Neuronal stem cell (in vitro differentiated cells): ENCODE data around the gene IMP4.
"Not testable (repeated sequence)": the region's sequence is repeated elsewhere in the genome, so short reads cannot be mapped to it uniquely, and the experiment has no call there.

ENCODE experiments used
- DNase-seq: peaks from one replicate; pipeline ENCODE4 v3.0.0-alpha.2; 2013; ENCODE audit warnings: low spot score
- H2AFZ ChIP-seq: one replicate; pipeline ENCODE4 v1.6.1; 2013; ENCODE audit warnings: mild to moderate bottlenecking, low read length, inconsistent platforms
- H2AK5ac ChIP-seq: 2 replicates; pipeline ENCODE4 v1.6.1; 2013; ENCODE audit warnings: low read depth, mild to moderate bottlenecking, inconsistent platforms, low read length, moderate library complexity, mixed read lengths
- H2BK120ac ChIP-seq: 2 replicates; pipeline ENCODE4 v1.6.1; 2013; ENCODE audit warnings: low read depth, mild to moderate bottlenecking, inconsistent platforms, low read length, moderate library complexity, mixed read lengths
- H2BK12ac ChIP-seq: one replicate; pipeline ENCODE4 v1.6.1; 2013; ENCODE audit warnings: low read length, inconsistent platforms
- H2BK15ac ChIP-seq: 2 replicates; pipeline ENCODE4 v1.6.1; 2013; ENCODE audit warnings: mild to moderate bottlenecking, low read length, inconsistent platforms, mixed read lengths
- H2BK5ac ChIP-seq: one replicate; pipeline ENCODE4 v1.6.1; 2013; ENCODE audit warnings: inconsistent platforms, mild to moderate bottlenecking, low read length, moderate library complexity
- H3K14ac ChIP-seq: one replicate; pipeline ENCODE4 v1.6.1; 2013; ENCODE audit warnings: low read length, inconsistent platforms
- H3K18ac ChIP-seq: 2 replicates; pipeline ENCODE4 v1.6.1; 2013; ENCODE audit warnings: low read length, inconsistent platforms
- H3K23ac ChIP-seq: 2 replicates; pipeline ENCODE4 v1.6.1; 2013; ENCODE audit warnings: low read depth, mild to moderate bottlenecking, mixed read lengths, low read length, inconsistent platforms; ENCODE audit not compliant: poor library complexity
- H3K27ac ChIP-seq: replicated peaks from 3 replicates; pipeline ENCODE4 v1.5.1; 2013; ENCODE audit warnings: low read length, inconsistent platforms
- H3K27me3 ChIP-seq, 3 experiments: 2 replicates each; pipeline ENCODE4 v1.6.1; 2013; ENCODE audit warnings: low read length in 3 of 3, mild to moderate bottlenecking in 2 of 3, inconsistent platforms in 1 of 3, low read depth in 1 of 3, mixed read lengths in 1 of 3, moderate library complexity in 1 of 3; ENCODE audit not compliant: control insufficient read depth in 3 of 3, insufficient read depth in 3 of 3
- H3K36me3 ChIP-seq, 2 donors: replicated peaks in 1 of 2; 2 replicates each; pipeline ENCODE4 v1.6.1; 2013; ENCODE audit warnings: low read length in 2 of 2; ENCODE audit not compliant: control insufficient read depth in 2 of 2, insufficient read depth in 2 of 2
- H3K4ac ChIP-seq: 2 replicates; pipeline ENCODE4 v1.6.1; 2013; ENCODE audit warnings: inconsistent platforms, mild to moderate bottlenecking, low read length, moderate library complexity
- H3K4me1 ChIP-seq, 2 donors: 1 replicate in 1 of 2; 2 replicates in 1 of 2; pipeline ENCODE4 v1.6.1; 2013; ENCODE audit warnings: low read length in 2 of 2, low read depth in 1 of 2; ENCODE audit not compliant: control insufficient read depth in 2 of 2, insufficient read depth in 1 of 2
- H3K4me2 ChIP-seq: one replicate; pipeline ENCODE4 v1.6.1; 2013; ENCODE audit warnings: mild to moderate bottlenecking, low read length, inconsistent platforms; ENCODE audit not compliant: insufficient read depth, poor library complexity, severe bottlenecking
- H3K4me3 ChIP-seq, 2 donors: 2 replicates each; pipeline ENCODE4 v1.5.1; 2013; ENCODE audit warnings: low read length in 2 of 2, mild to moderate bottlenecking in 2 of 2, inconsistent platforms in 1 of 2, moderate library complexity in 1 of 2
- H3K79me1 ChIP-seq: one replicate; pipeline ENCODE4 v1.6.1; 2013; ENCODE audit warnings: low read depth, mild to moderate bottlenecking, inconsistent platforms, low read length, moderate library complexity
- H3K9ac ChIP-seq: one replicate; pipeline ENCODE4 v1.6.1; 2013; ENCODE audit warnings: mild to moderate bottlenecking, low read depth, low read length, inconsistent platforms; ENCODE audit not compliant: poor library complexity
- H3K9me3 ChIP-seq, 2 donors: replicated peaks in 1 of 2; 2 replicates each; pipeline versions ENCODE3 to v1.6.1; 2013; ENCODE audit warnings: low read length in 2 of 2, mild to moderate bottlenecking in 2 of 2, inconsistent platforms in 1 of 2, low read depth in 1 of 2, mixed read lengths in 1 of 2, moderate library complexity in 1 of 2; ENCODE audit not compliant: control insufficient read depth in 2 of 2, insufficient read depth in 1 of 2
- H4K8ac ChIP-seq: one replicate; pipeline ENCODE4 v1.6.1; 2013; ENCODE audit warnings: low read depth, mild to moderate bottlenecking, inconsistent platforms, low read length, moderate library complexity
- H4K91ac ChIP-seq: one replicate; pipeline ENCODE4 v1.6.1; 2013; ENCODE audit warnings: low read length, low read depth, mild to moderate bottlenecking, inconsistent platforms; ENCODE audit not compliant: poor library complexity
- WGBS, 2 donors: extraction: QIAGEN DNeasy Blood & Tissue Kit; methylation state at CpG; one replicate each; pipeline ENCODE4 v1.1.7; 2013; ENCODE audit warnings: missing lambda C conversion rate in 2 of 2, mixed read lengths in 1 of 2; ENCODE audit not compliant: insufficient read length in 2 of 2, insufficient replicate concordance in 1 of 2; ENCODE audit errors: extremely low coverage in 2 of 2; 5-methylcytosine and 5-hydroxymethylcytosine counted together

Gene IMP4

DNA sequence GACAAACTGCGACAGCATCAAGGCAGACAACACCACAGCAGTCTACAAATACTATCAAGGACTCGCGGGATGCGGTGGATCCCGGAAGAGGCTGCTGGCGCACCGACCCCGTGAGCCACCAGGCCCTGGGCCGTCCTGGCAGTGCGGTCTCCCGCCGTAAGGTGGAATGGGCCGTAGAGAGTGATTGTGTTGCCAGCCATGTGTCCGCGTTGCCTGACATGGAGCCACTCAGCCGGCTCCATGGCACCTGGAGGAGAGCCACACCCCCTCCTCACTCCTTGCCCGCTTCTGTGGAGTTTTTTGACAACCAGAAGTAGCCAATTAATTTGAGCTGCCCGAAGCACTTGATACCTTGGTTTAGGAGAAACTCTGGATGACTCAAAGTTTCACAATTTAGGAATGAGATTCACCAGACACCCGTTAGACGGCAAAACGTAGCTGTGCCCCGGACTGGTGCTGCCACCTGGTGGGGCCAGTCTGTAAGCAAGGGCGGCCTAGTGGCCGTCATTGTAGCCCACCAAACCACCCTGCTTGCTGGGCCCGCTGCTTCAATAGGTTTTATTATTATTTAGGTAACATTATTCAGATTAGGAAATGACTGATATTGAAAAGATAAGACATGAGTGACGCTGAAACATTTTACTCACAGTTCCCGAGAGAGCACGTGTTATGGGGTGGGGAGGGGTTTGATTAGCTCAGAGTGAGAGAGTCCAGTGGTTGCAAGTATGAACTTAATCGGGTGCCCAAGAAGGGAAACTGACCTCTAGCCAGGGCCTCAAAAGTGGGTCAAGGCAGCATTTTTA lies 10.2 kb upstream of the IMP4 start:
- H4K91ac ChIP-seq: no peak overlapping the region
- no peak overlapping the region for H4K8ac ChIP-seq
- H3K36me3 ChIP-seq: no peaks in the 10 kb centered on the region
- H3K9me3 ChIP-seq: no peaks in the 10 kb centered on the region
- H3K4me1 ChIP-seq: peaks cover 0 to 5% of the 10 kb centered on the region in 2 donors
- peak; percentile 64 for DNase-seq
- H3K23ac ChIP-seq: peak overlapping the region; percentile 77
- H2AK5ac ChIP-seq: peak overlapping the region; percentile 36
- H3K27me3 ChIP-seq: peaks cover 0 to 18% (median 0%) of the 10 kb centered on the region in 3 experiments
- H2BK12ac ChIP-seq: no peak overlapping the region
- peak overlapping the region; percentile 43 for H3K4me2 ChIP-seq
- no peak overlapping the region for H3K4me3 ChIP-seq
- H3K14ac ChIP-seq: no peak overlapping the region
- H3K18ac ChIP-seq: peak overlapping the region; percentile 65
- H2AFZ ChIP-seq: peak overlapping the region; percentile 76
- no peak overlapping the region for H2BK15ac ChIP-seq
- H2BK5ac ChIP-seq: no peak overlapping the region
- H3K27ac ChIP-seq: no peak overlapping the region
- no peak overlapping the region for H3K4ac ChIP-seq
- H2BK120ac ChIP-seq: no peak overlapping the region
- H3K79me1 ChIP-seq: no peaks in the 10 kb centered on the region
- peak overlapping the region; percentile 64 for H3K9ac ChIP-seq
- no CpG with 5 or more reads among the region's 29 CpGs for WGBS, 2 donors

DNA sequence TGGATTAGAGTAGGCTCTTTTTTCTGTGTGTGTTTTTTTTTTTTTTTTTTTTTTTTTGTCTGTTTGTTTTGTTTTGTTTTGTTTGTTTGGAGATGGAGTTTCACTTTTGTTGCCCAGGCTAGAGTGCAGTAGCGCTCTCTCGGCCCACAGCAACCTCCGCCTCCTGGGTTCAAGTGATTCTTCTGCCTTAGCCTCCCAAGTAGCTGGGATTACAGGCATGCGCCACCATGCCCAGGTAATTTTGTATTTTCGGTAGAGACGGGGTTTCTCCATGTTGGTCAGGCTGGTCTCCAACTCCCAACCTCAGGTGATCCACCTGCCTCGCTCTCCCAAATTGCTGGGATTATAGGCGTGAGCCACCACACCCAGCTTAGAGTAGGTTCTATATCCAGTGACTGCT lies 9.4 kb upstream of the IMP4 start:
- not testable (repeated sequence) for H2AK5ac ChIP-seq, H4K8ac ChIP-seq, H2BK5ac ChIP-seq

DNA sequence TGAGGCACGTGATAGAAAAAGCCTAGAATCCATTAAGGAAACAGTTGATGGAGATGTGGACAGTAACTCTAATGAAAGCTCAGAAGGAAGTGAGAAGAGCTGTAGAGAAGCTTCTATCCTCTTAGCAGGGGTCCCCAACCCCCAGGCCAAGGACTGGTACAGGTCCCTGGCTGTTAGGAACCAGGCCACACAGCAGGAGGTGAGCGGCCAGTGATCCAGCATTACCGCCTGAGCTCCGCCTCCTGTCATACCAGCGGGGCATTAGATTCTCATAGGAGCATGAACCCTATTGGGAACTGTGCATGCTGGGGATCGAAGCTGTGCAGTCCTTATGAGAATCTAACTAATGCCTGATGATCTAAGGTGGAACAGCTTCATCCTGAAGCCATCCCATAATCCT lies 8.7 kb upstream of the IMP4 start:
- Histone ChIP-seq H3K18ac (no peak overlapping the region), H2BK5ac (no peak overlapping the region), H4K91ac (no peak overlapping the region), H3K27ac (no peak overlapping the region), H2AFZ (no peak overlapping the region), H3K14ac (no peak overlapping the region), H3K4ac (no peak overlapping the region), H3K4me3 (no peak overlapping the region), H3K27me3 (peaks cover 0 to 14% (median 0%) of the 10 kb centered on the region in 3 experiments), H3K4me2 (no peak overlapping the region), H4K8ac (no peak overlapping the region), H2BK15ac (no peak overlapping the region), H3K4me1 (peaks cover 0 to 4% of the 10 kb centered on the region in 2 donors), H3K9ac (no peak overlapping the region), H2BK12ac (no peak overlapping the region), H3K9me3 (no peaks in the 10 kb centered on the region), H3K36me3 (peaks cover 5 to 13% of the 10 kb centered on the region in 2 donors), H3K23ac (no peak overlapping the region), H2BK120ac (no peak overlapping the region), H2AK5ac (no peak overlapping the region), H3K79me1 (no peaks in the 10 kb centered on the region)
- no peak for DNase-seq
- WGBS, 2 donors: no CpG with 5 or more reads among the region's 6 CpGs

More for the DNA sequence above, 9.4 kb upstream of the IMP4 start:
- not testable (repeated sequence) for H3K27ac ChIP-seq, H3K4me2 ChIP-seq, H3K9me3 ChIP-seq, H4K91ac ChIP-seq, H3K18ac ChIP-seq, H2BK120ac ChIP-seq, H3K9ac ChIP-seq, H3K4me1 ChIP-seq, H3K4ac ChIP-seq, H2BK12ac ChIP-seq, DNase-seq, H2AFZ ChIP-seq, H3K79me1 ChIP-seq, H3K4me3 ChIP-seq, H3K36me3 ChIP-seq, H3K23ac ChIP-seq, H2BK15ac ChIP-seq, H3K14ac ChIP-seq
- H3K27me3 ChIP-seq: peaks cover 0 to 18% (median 0%) of the 10 kb centered on the region in 3 experiments
- no CpG with 5 or more reads among the region's 8 CpGs for WGBS, 2 donors

DNA sequence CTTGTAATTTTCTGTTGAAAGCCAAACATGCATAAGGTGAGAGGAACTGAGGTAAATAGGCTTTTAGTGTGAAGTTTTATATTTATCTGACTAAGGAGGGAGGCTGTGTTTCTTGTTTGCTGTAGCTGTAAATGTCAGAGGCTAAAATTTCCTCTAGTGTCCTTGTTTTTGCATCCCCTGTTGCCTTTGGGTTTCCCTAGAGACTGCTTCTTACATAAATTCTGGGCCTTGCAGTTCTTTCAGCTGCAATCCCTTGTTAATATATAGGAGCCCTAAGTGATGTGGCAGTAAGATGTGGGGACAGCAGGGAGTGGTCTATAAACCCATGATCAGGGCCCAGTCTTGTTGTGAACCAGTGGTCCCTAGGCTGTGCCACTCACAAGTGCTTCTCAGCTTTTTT lies 7.5 kb upstream of the IMP4 start:
- H3K18ac ChIP-seq: no peak overlapping the region

More for the DNA sequence above, 7.5 kb upstream of the IMP4 start:
- Histone ChIP-seq H2BK12ac (no peak overlapping the region), H3K79me1 (no peaks in the 10 kb centered on the region), H2BK5ac (no peak overlapping the region), H2BK15ac (no peak overlapping the region), H3K4ac (no peak overlapping the region), H3K4me3 (no peak overlapping the region), H3K14ac (no peak overlapping the region), H2BK120ac (no peak overlapping the region), H3K4me2 (no peak overlapping the region), H3K36me3 (peaks cover 5 to 24% of the 10 kb centered on the region in 2 donors), H3K27ac (no peak overlapping the region), H3K27me3 (peaks cover 0 to 9% (median 0%) of the 10 kb centered on the region in 3 experiments), H4K8ac (no peak overlapping the region), H3K23ac (no peak overlapping the region), H2AK5ac (no peak overlapping the region), H4K91ac (no peak overlapping the region), H3K9me3 (no peaks in the 10 kb centered on the region), H3K9ac (no peak overlapping the region), H2AFZ (no peak overlapping the region), H3K4me1 (peaks cover 0 to 4% of the 10 kb centered on the region in 2 donors)
- DNase-seq: no peak
